Cardiac septum (tissue), 1 donor: Measurements from ENCODE around the gene DUSP23. TPM values are rescaled to one million over a fixed set of nuclear protein-coding genes. Genes with fewer than 3 reads are reported as not detected.

Experiments
- DNase-seq: peaks from one replicate; pipeline ENCODE4 v3.0.0-alpha.2; 2020; ENCODE audit warnings: low spot score
- intact Hi-C: fragments of 100-400 bp; cut with DNase I; formaldehyde crosslinking; loops from one replicate; pipeline ENCODE4 v1.14.0; 2022
- total RNA-seq: library from RNA; stranded (reverse); fragmentation: NEBNext Ultra II Directional; extraction: Animal tissue kit (Norgen Biotek cat#: 25700); gene quantifications from one replicate; pipeline ENCODE4 v1.2.1, GENCODE V29; 2021
- donor health status: DM: no; HTN: no; CAD: no.

DUSP23 gene
- total RNA-seq, 1 donor from 2014 or later: 12.7 TPM

GRCh38 chr1:159823406-159823805 is 42.6 kb downstream of the DUSP23 start:
- intact Hi-C loops: no loop called here
- DNase-seq: no peak

- intact Hi-C loops: no loop called here
- no peak for DNase-seq
These were observed 44.8 kb downstream of the DUSP23 start for GRCh38 chr1:159825564-159825963.

GRCh38 chr1:159826441-159827101 is 45.8 kb downstream of the DUSP23 start, which contains the start of gene SLAMF8:
Gene SLAMF8, plus strand, starts transcription at chr1:159826873. Its CDS starts 26 bp downstream, at chr1:159826899.
- no peak for DNase-seq
- intact Hi-C loops: no loop called here

GRCh38 chr1:159827102-159827490 is 46.3 kb downstream of the DUSP23 start:
- no peak for DNase-seq
- intact Hi-C loops: no loop called here

- no peak for DNase-seq
- intact Hi-C loops: no loop called here
These were observed 46.8 kb downstream of the DUSP23 start for GRCh38 chr1:159827549-159827948.

- intact Hi-C loops: no loop called here
These were observed 47.4 kb downstream of the DUSP23 start for GRCh38 chr1:159828176-159828575.

GRCh38 chr1:159828581-159829272 is 48.0 kb downstream of the DUSP23 start:
- intact Hi-C loops: no loop called here
- no peak for DNase-seq

More at GRCh38 chr1:159828176-159828575, 47.4 kb downstream of the DUSP23 start:
- no peak for DNase-seq

- DNase-seq: no peak
- intact Hi-C loops: no loop called here
These were observed 48.5 kb downstream of the DUSP23 start for GRCh38 chr1:159829273-159829634.

- no peak for DNase-seq
- intact Hi-C loops: no loop called here
These were observed 49.2 kb downstream of the DUSP23 start for GRCh38 chr1:159829822-159830465.

GRCh38 chr1:159830722-159831121 is 50.0 kb downstream of the DUSP23 start:
- no peak for DNase-seq
- intact Hi-C loops: no loop called here

GRCh38 chr1:159831412-159832141 is 50.8 kb downstream of the DUSP23 start:
- DNase-seq: no peak
- intact Hi-C loops: no loop called here

Other genes starting within 250 kb of the DUSP23 start
- not detected for gene OR10J5, start 245.0 kb upstream of the DUSP23 start, total RNA-seq
- not detected for gene APCS, start 193.1 kb upstream of the DUSP23 start, total RNA-seq
- not detected for gene CRP, start 66.4 kb upstream of the DUSP23 start, total RNA-seq
- gene FCRL6, start 21.4 kb downstream of the DUSP23 start, total RNA-seq: 0.16 TPM
- gene SLAMF8, start 45.9 kb downstream of the DUSP23 start, total RNA-seq: 1.5 TPM
- not detected for gene VSIG8, start 81.7 kb downstream of the DUSP23 start, total RNA-seq
- 0.32 TPM for gene CFAP45, start 119.2 kb downstream of the DUSP23 start, total RNA-seq
- gene TAGLN2, start 144.5 kb downstream of the DUSP23 start, total RNA-seq: 103 TPM
- gene IGSF9, start 164.7 kb downstream of the DUSP23 start, total RNA-seq: not detected
- not detected for gene SLAMF9, start 173.3 kb downstream of the DUSP23 start, total RNA-seq